ENCODE measurements around the gene NKAIN2. TPM values are rescaled to one million over a fixed set of nuclear protein-coding genes. Genes with fewer than 3 reads are reported as not detected.

Gene NKAIN2
- total RNA-seq, 4 donors from 2014 or later, result 0.19 TPM; not detected in 3

DNA sequence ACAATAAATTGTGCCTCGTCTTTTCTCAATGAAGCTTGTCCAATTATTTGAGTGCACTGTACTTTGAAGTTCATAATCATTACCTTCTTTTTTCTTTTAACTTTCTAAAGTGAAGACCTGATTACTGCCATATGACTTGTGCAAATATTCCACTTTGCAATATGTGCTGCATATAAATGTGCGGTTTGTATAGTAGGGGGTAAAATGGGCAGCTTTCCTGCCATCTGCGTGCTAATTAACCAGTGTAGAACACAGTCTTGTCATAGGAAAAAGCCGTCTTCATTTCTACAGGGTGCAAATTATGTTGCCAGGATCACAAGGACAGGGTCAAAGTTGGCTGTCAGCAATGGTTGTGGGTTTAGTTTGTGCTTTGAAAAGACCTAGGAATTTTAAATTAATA is 397.0 kb downstream of the NKAIN2 start:
- Histone ChIP-seq H3K27ac (no peak overlapping the region), H3K36me3 (no peaks in the 10 kb centered on the region), H3K4me1 (no peaks in the 10 kb centered on the region), H3K27me3 (no peaks in the 10 kb centered on the region), H3K9me3 (no peaks in the 10 kb centered on the region), H3K4me3 (no peak overlapping the region)
- no peak for DNase-seq
- intact Hi-C loops (cut with DNase I), result no loop called here
- TF ChIP-seq, protein P1, sequence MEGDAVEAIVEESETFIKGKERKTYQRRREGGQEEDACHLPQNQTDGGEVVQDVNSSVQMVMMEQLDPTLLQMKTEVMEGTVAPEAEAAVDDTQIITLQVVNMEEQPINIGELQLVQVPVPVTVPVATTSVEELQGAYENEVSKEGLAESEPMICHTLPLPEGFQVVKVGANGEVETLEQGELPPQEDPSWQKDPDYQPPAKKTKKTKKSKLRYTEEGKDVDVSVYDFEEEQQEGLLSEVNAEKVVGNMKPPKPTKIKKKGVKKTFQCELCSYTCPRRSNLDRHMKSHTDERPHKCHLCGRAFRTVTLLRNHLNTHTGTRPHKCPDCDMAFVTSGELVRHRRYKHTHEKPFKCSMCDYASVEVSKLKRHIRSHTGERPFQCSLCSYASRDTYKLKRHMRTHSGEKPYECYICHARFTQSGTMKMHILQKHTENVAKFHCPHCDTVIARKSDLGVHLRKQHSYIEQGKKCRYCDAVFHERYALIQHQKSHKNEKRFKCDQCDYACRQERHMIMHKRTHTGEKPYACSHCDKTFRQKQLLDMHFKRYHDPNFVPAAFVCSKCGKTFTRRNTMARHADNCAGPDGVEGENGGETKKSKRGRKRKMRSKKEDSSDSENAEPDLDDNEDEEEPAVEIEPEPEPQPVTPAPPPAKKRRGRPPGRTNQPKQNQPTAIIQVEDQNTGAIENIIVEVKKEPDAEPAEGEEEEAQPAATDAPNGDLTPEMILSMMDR (IDR thresholded peaks at IDR 0.05), result no peak
- TF ChIP-seq POLR2A (IDR thresholded peaks at IDR 0.05), result no peak
- WGBS, 2 donors, result 76 to 80% methylated on average over 4 of the region's 4 CpGs

DNA sequence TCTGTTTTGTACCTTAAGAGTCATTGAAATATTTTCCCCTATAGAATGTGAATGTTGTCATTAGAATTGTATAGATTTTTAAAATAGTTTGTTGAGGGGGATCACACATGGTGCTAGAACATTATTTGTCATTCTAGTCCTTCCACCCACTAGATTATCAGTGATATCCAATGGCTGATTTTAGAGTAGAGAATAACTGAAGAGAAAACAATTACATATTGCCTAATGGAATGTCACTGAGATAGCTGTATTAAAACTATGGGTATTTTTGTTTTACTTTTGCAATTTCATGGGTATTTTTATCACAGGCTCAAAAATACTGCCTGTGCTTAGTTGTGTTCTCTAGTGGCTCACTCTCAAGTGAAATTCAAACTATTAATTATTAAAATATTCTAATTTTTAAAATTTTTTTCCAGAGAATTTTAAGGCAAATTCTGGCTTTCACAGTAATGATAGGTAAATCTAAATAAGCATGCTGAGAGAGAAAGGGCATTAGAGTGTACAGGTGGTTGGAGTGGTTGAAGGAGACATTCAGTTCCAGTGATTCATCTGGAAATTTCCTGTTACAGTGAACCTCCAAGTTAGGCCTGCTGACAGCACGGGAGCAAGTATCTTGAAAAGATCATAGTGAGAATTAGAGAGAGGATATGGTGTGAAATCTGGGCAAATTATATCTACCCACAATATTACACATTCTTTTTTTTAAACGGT is 399.6 kb downstream of the NKAIN2 start:
- TF ChIP-seq, protein P1 (IDR thresholded peaks at IDR 0.05), result no peak
- no peak for TF ChIP-seq POLR2A (IDR thresholded peaks at IDR 0.05)
- intact Hi-C loops (cut with DNase I), result no loop called here
- WGBS, 2 donors, result 66 to 85% methylated on average over 2 of the region's 2 CpGs

DNA sequence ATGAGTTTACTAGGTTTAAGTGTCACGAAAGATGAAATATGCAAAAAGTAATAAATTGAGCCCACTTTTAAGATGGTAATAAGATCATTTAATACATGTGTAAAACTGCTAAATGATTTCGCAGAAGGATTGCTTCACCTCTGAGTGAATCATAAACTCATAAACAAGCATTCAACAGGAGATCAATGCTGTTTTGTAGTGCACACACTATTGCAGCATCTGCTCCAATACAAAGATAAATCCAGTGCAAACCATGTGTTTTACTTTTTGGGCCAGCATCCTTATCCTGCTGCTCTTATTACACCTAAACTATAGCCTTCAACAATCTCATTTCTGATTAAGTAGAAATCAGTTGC is 400.1 kb downstream of the NKAIN2 start:
- WGBS, 2 donors, result 58 to 78% methylated on average over 2 of the region's 2 CpGs
- intact Hi-C loops (cut with DNase I), result no loop called here
- Histone ChIP-seq H3K27me3 (no peaks in the 10 kb centered on the region), H3K4me1 (no peaks in the 10 kb centered on the region), H3K4me3 (no peak overlapping the region), H3K36me3 (no peaks in the 10 kb centered on the region), H3K9me3 (no peaks in the 10 kb centered on the region), H3K27ac (no peak overlapping the region)
- no peak for DNase-seq
- no peak for TF ChIP-seq POLR2A (IDR thresholded peaks at IDR 0.05)
- TF ChIP-seq, protein P1 (IDR thresholded peaks at IDR 0.05), result no peak

More for the DNA sequence above, 399.6 kb downstream of the NKAIN2 start:
- Histone ChIP-seq H3K4me3 (no peak overlapping the region), H3K27ac (no peak overlapping the region), H3K9me3 (no peaks in the 10 kb centered on the region), H3K36me3 (no peaks in the 10 kb centered on the region), H3K4me1 (no peaks in the 10 kb centered on the region), H3K27me3 (no peaks in the 10 kb centered on the region)
- no peak for DNase-seq

- Histone ChIP-seq H3K27me3 (no peaks in the 10 kb centered on the region), H3K4me3 (no peak overlapping the region), H3K9me3 (no peaks in the 10 kb centered on the region), H3K4me1 (no peaks in the 10 kb centered on the region), H3K27ac (no peak overlapping the region), H3K36me3 (no peaks in the 10 kb centered on the region)
- 38 to 44% methylated on average over 2 of the region's 2 CpGs for WGBS, 2 donors
- no peak for DNase-seq
- intact Hi-C loops (cut with DNase I), result no loop called here
- no peak for TF ChIP-seq POLR2A (IDR thresholded peaks at IDR 0.05)
- TF ChIP-seq, protein P1 (IDR thresholded peaks at IDR 0.05), result no peak
These were observed 402.3 kb downstream of the NKAIN2 start for GRCh38 chr6:124205921-124206320.

DNA sequence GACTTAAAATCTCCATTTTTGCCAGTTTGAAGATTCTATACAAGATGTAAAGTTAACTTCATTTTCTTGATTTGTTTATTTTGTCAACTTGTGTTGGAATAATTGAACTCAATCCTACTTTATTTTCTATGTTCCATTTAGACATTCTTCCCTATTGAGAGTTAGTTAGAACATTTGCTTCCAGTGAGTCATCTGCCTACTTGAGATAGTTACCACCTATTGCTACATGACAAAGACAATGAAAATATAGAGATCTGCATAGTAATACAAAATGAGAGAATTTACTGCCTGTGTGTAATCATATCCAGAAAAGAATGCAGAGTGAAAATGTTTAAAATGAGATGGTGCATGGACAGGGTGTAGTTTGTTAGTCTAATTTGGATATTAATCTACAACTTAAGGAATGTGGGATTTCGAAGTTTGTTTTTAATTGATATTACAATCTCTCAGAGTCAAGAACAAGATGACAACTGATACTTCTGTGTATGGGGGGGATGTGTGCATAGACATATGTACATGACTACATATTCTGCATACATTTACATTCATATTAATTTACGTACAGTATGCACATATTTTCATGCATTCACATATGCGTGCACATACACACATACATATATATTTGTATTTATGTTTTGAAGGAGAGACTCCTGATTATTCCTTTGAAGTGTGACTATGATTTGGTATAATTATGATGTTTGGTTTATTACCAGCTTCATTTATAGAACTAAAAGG is 420.1 kb downstream of the NKAIN2 start:
- TF ChIP-seq, protein P1 (IDR thresholded peaks at IDR 0.05), result no peak
- no peak for TF ChIP-seq POLR2A (IDR thresholded peaks at IDR 0.05)
- no peaks in the 10 kb centered on the region for H3K27me3 ChIP-seq
- no peaks in the 10 kb centered on the region for H3K4me1 ChIP-seq
- H3K4me3 ChIP-seq, result no peak overlapping the region
- intact Hi-C loops (cut with DNase I), result no loop called here
- 81 to 87% methylated on average over 3 of the region's 3 CpGs for WGBS, 2 donors
- no peaks in the 10 kb centered on the region for H3K36me3 ChIP-seq
- DNase-seq, result no peak
- H3K27ac ChIP-seq, result no peak overlapping the region
- no peaks in the 10 kb centered on the region for H3K9me3 ChIP-seq
